Adrenal gland (tissue), 12 donors: ENCODE data around the gene LARGE1. TPM values are rescaled to one million over a fixed set of nuclear protein-coding genes. Genes with fewer than 3 reads are reported as not detected.

Experiments
- DNase-seq, 7 donors: peaks; one replicate each; pipeline ENCODE4 v3.0.0-alpha.2; 2019 to 2020
- H3K27ac ChIP-seq, 5 donors: fragments of 200-600 bp; sonication (generic) in 4 of 5; 1 replicate in 3 of 5; 2 replicates in 2 of 5; pipeline versions ENCODE4 v1.5.1 to v1.8.0; 2016 to 2020; ENCODE audit warnings: mild to moderate bottlenecking in 1 of 5
- H3K27me3 ChIP-seq: fragments of 200-600 bp; 2 replicates; pipeline ENCODE4 v1.8.0; 2021
- H3K36me3 ChIP-seq, 2 donors: fragments of 200-600 bp; replicated peaks in 1 of 2; 1 replicate in 1 of 2; 2 replicates in 1 of 2; pipeline versions ENCODE4 v1.5.1 to v1.8.0; 2018 to 2022
- H3K4me1 ChIP-seq, 2 donors: fragments of 200-600 bp; replicated peaks in 1 of 2; 1 replicate in 1 of 2; 2 replicates in 1 of 2; pipeline versions ENCODE4 v1.5.1 to v1.8.0; 2018 to 2021
- H3K4me3 ChIP-seq, 4 donors: fragments of 200-600 bp; sonication (generic) in 3 of 4; one replicate each; pipeline ENCODE4 v1.5.1; 2016 to 2018
- H3K9me3 ChIP-seq, 3 donors: fragments of 200-600 bp; sonication (generic) in 1 of 3; replicated peaks in 1 of 3; 1 replicate in 2 of 3; 2 replicates in 1 of 3; pipeline versions ENCODE4 v1.5.1 to v1.8.0; 2016 to 2021
- CTCF ChIP-seq, 6 experiments: fragments of 450-650 bp in 4 of 6; fragments of 200-600 bp in 2 of 6; sonication (generic) in 1 of 6; IDR thresholded peaks; 1 replicate in 5 of 6; 2 replicates in 1 of 6; pipeline versions ENCODE4 v1.5.1 to v1.8.0; 2016 to 2021; ENCODE audit warnings: antibody characterized with exemption in 6 of 6, mild to moderate bottlenecking in 2 of 6, moderate library complexity in 1 of 6
- POLR2A ChIP-seq, 2 donors: fragments of 450-650 bp; IDR thresholded peaks; one replicate each; pipeline ENCODE4 v1.6.1; 2017; ENCODE audit warnings: antibody characterized with exemption in 2 of 2, mild to moderate bottlenecking in 2 of 2, moderate library complexity in 1 of 2
- WGBS, 4 donors: extraction: QIAGEN DNeasy Blood & Tissue Kit in 2 of 4; methylation state at CpG; one replicate each; pipeline versions ENCODE4 v1.1.5 to v1.1.7; 2013 to 2017; 5-methylcytosine and 5-hydroxymethylcytosine counted together
- intact Hi-C, 2 donors: fragments of 100-400 bp; cut with DNase I; formaldehyde crosslinking; loops; one replicate each; pipeline versions ENCODE4 v1.14.1 to v1.15.0; 2022 to 2023
- polyA plus RNA-seq, 3 donors: library from polyadenylated mRNA; stranded (reverse); fragments of 200-250 nt in 2 of 3; fragments of 350-450 nt in 1 of 3; fragmentation: Illumina TruSeq in 1 of 3; extraction: RNeasy Lipid Tissue Mini Kit (QIAGEN cat#74804) in 1 of 3; gene quantifications; one replicate each; pipeline ENCODE4 v1.2.3, GENCODE V29; 2013 to 2014
- total RNA-seq, 9 donors: library from RNA; depleted of rRNA in 4 of 9; stranded (reverse); fragments of >200 nt in 4 of 9; fragments of 120-200 nt in 1 of 9; fragmentation: NEBNext Ultra II Directional in 1 of 9; extraction: Animal tissue kit (Norgen Biotek cat#: 25700) in 1 of 9; gene quantifications; one replicate each; pipeline versions ENCODE4 v1.1.0 to v1.2.4, GENCODE V29; 2013 to 2023
- donor health status: healthy with polysubstance abuse.
- donor health status: Bipolar disorder and iron deficiency.
- donor health status: DM: yes; HTN: yes; CAD: no.
- donor health status: DM: no; HTN: no; CAD: no.
- donor health status: DM: no; HTN: no; CAD: no.
- donor health status: DM: yes; HTN: yes; CAD: no.

The LARGE1 gene
- total and polyA plus RNA-seq, 12 donors: 3.4 to 67.6 (median 30.6) TPM

- TF ChIP-seq CTCF (IDR thresholded peaks at IDR 0.05): no peak
- TF ChIP-seq POLR2A (IDR thresholded peaks at IDR 0.05): no peak
- Histone ChIP-seq H3K27me3 (no peaks in the 10 kb centered on the region), H3K4me1 (peaks cover 10 to 22% of the 10 kb centered on the region in 2 donors), H3K36me3 (no peaks in the 10 kb centered on the region), H3K27ac (no peak overlapping the region), H3K9me3 (no peaks in the 10 kb centered on the region), H3K4me3 (no peak overlapping the region)
- intact Hi-C loops: no loop called here
- DNase-seq: no peak
- WGBS, 4 donors: 87 to 92% (median 90%) methylated on average over 5 of the region's 5 CpGs
Measured at GRCh38 chr22:33835265-33835664, 85.0 kb downstream of the LARGE1 start.

GRCh38 chr22:33832558-33833151, 87.6 kb downstream of the LARGE1 start:
- Histone ChIP-seq H3K27ac (no peak overlapping the region), H3K4me3 (no peak overlapping the region), H3K9me3 (no peaks in the 10 kb centered on the region), H3K36me3 (no peaks in the 10 kb centered on the region), H3K27me3 (no peaks in the 10 kb centered on the region), H3K4me1 (peaks cover 5 to 19% of the 10 kb centered on the region in 2 donors)
- DNase-seq: peak in 6 of 7 donors; percentile 68 to 79 (median 72)
- 62 to 100% (median 67%) methylated on average over 1 to 7 of the region's 7 CpGs for WGBS, 4 donors
- TF ChIP-seq POLR2A (IDR thresholded peaks at IDR 0.05): no peak
- TF ChIP-seq CTCF (IDR thresholded peaks at IDR 0.05): no peak
- intact Hi-C loops: no loop called here

- TF ChIP-seq CTCF (IDR thresholded peaks at IDR 0.05): no peak
- no peak for TF ChIP-seq POLR2A (IDR thresholded peaks at IDR 0.05)
- H3K9me3 ChIP-seq: no peaks in the 10 kb centered on the region
- no peak for DNase-seq
- H3K36me3 ChIP-seq: no peaks in the 10 kb centered on the region
- WGBS, 4 donors: 73 to 92% (median 85%) methylated on average over 5 of the region's 5 CpGs
- H3K27me3 ChIP-seq: no peaks in the 10 kb centered on the region
- H3K4me3 ChIP-seq: no peak overlapping the region
- intact Hi-C loops: no loop called here
- no peak overlapping the region for H3K27ac ChIP-seq
- H3K4me1 ChIP-seq: peaks cover 3 to 15% of the 10 kb centered on the region in 2 donors
Measured at GRCh38 chr22:33831651-33832050, 88.6 kb downstream of the LARGE1 start.

GRCh38 chr22:33831207-33831606, 89.1 kb downstream of the LARGE1 start:
- TF ChIP-seq POLR2A (IDR thresholded peaks at IDR 0.05): no peak
- no peak for TF ChIP-seq CTCF (IDR thresholded peaks at IDR 0.05)

More at GRCh38 chr22:33831207-33831606, 89.1 kb downstream of the LARGE1 start:
- H3K36me3 ChIP-seq: no peaks in the 10 kb centered on the region
- no peaks in the 10 kb centered on the region for H3K27me3 ChIP-seq
- H3K4me3 ChIP-seq: no peak overlapping the region
- intact Hi-C loops: no loop called here
- no peak overlapping the region for H3K27ac ChIP-seq
- 77 to 95% (median 87%) methylated on average over 11 of the region's 11 CpGs for WGBS, 4 donors
- H3K4me1 ChIP-seq: peaks cover under 1 to 15% of the 10 kb centered on the region in 2 donors
- no peaks in the 10 kb centered on the region for H3K9me3 ChIP-seq
- DNase-seq: no peak
